NCI-H82 treated with DMSO at 0.1 percent for 48 hours (cell line): ENCODE measurements around the gene OR10V1.

ENCODE experiments used
- DNase-seq: peaks from one replicate; lab custom pipeline; 2025; ENCODE audit not compliant: unreplicated experiment; lab: John Stamatoyannopoulos, UW

OR10V1 gene

GRCh38 chr11:59713745-59714144 lies at the start of gene OR10V1:
OR10V1 (minus strand) TSS chr11:59713845; CDS start chr11:59713845, 0 bp downstream.
- no peak for DNase-seq

DNA sequence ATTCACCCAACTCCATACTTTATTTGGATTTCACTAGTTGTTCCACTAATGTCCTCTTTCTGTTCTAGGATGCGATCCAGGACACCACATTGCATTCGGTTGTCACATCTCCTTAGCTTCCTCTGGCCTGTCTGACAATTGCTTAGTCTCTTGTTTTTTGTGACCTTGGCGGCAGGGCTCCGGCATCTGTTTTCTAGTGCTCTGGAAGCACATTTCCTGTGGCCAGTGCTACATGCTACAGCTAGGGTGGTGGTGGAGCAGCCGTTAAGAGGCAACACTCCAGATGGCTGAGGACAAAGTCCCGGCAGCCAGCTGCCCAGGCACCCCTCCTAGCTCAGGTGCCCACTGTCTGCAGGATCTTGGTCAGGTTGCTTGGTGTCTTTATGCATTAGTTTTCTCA lies 48.3 kb upstream of the OR10V1 start:
- DNase-seq: peak; percentile 73

DNA sequence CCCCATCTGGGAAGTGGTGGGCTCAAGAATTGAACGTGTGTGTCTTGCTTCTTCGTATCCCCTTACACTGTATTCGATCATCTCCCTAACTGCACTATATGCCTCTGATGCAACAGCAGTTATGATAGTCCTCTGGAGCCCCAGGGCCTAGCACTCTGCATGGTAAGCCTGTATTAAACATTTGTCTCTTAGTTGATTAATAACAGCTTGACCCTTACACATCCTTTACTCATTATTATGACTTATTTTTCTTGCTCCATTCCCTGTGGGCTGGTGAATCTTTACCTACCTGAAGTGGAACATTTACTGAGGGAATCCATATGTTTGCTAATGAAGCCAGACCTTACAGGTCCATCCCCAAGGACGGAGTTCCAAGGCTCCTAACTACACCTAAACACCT lies 47.1 kb upstream of the OR10V1 start:
- DNase-seq: no peak

DNA sequence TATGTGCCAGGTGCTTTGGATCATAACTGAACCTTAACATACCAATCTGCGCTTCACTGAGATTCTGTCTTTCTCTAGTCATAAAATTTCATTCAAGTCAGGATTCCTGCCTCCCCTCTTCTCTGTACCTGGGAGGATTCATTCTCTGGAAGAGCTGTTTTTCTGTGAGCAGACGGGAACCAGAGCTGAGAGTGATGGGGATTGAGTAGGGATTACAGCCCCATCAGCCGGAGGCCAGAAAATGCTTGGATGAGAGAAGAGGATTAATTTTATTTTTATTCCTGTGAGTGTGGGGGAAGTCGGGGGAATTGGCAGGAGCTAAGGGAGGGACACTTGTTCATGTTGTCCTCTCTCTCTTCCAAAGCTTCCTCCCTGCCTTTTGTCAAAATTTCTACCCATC lies 46.3 kb upstream of the OR10V1 start:
- peak; percentile 79 for DNase-seq

- DNase-seq: no peak
These were observed 44.9 kb upstream of the OR10V1 start for GRCh38 chr11:59758401-59759037.

DNA sequence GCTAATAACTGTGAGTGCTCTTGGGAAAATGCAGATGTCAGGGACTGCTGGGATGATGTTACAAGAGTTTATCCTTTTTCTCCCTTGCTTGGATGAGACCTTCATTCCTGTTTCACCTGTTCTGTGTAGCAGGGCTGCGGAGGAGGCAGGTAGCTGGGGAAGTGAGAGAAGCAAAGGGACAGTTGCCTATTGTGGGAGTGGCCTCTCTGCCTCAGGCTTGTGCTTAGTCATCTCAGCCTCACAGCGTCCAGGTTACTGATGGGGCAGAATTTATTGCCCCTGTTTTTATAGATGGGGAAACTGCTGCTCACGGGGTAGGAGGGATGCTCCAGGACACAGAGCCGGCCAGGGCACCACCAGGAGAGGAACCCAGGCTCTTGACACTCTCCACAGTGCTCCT lies 43.2 kb upstream of the OR10V1 start:
- no peak for DNase-seq

GRCh38 chr11:59756558-59756840 lies 42.9 kb upstream of the OR10V1 start:
- DNase-seq: peak; percentile 15

GRCh38 chr11:59755701-59756557 lies 42.3 kb upstream of the OR10V1 start:
- peak; percentile 43 for DNase-seq

GRCh38 chr11:59754859-59755700 lies 41.4 kb upstream of the OR10V1 start, which contains the start of gene STX3:
STX3 (plus strand) TSS chr11:59755376; CDS start chr11:59755606, 230 bp downstream.
- DNase-seq: peak; percentile 51

DNA sequence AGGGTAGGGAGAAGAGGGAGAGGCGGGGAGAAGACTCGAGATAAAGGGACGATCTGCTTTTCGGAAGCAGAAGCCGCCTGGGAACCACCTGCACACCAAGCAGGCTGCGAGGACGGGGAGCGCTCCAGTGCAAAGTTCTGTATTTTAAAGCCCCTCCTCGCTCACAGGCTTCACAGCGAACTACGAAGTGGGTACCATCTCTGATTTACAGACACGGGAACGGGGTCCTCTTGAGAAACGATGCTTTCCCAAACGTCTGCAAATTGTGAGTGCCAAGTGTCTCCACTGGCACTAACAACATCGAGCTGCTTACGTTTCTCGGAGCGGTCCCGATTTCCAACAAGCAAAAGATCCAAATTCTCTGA lies 40.8 kb upstream of the OR10V1 start:
- no peak for DNase-seq

DNA sequence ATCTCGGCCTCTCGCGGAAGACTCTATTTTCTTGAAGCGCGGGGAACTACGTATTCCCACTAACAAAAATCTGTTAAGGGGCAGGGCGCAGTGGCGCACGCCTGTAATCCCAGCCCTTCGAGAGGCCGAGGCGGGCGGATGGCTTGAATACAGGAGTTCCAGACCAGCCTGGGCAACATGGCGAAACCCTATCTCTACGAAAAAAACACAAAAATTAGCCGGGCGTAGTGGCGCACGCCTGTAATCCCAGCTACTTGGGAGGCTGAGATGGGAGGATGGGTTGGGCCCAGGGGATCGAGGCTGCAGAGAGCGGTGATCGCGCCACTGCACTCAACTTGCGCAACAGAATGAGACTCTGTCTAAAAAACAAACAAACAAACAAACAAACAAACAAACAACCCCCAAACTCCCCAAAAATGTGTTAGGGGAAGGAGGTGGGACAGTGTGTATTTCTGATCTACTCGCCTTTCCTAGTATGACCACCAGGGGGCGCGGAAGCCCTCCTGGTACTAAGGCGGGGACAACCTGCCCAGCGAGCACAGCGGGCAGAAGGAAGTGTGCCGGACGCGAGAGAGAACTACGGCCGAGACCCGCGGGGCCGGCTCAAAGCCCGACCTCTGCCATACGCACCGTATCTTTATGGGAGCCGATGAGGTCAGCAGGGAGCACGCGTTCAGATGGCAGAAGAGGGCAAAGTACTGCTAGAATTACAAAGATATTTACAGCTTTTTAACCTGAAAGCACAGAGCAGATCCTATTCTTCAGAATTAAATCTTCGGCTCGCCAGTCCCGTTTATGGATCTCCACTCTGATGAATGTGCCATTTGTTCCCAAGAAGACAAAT lies 40.2 kb upstream of the OR10V1 start:
- peak; percentile 49 for DNase-seq

DNA sequence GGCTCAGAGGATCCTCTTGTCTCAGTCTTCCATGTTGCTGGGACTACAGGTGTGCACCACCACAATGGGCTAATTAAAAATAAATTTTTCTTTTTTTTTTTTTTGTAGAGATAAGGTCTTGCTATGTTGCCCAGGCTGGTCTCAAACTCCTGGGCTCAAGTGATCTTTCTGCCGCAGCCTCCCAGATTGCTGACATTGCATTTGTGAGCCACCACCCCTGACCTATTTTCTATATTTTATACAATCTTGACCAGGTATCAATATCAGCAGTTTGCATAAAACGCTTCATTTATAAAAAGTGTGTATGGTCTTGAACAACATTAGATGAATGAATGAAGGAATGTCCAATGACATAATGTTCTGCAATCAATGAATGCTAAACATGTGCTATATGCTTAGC lies 32.5 kb upstream of the OR10V1 start:
- no peak for DNase-seq

- DNase-seq: no peak
These were observed 17.4 kb upstream of the OR10V1 start for GRCh38 chr11:59730896-59731565.

GRCh38 chr11:59729834-59730233 lies 16.2 kb upstream of the OR10V1 start:
- DNase-seq: no peak

DNA sequence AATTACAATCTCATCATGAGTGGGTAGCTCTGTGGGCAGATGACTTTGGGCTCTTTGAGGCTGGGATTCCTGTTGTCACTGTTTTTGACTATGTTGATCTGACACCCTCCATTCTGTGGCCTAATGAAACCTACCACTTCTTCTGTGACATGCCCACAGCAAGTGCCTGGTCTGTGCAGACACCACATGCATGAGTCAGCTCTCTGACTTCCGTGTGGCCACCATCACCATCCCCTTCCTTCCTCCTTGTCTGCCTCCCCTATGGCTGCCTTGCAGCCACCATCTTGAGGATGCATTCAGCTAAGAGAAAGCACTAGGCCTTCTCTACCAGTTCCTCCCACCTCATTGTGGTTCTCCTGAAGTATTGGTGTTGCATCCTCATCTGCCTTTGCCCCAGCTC lies 15.3 kb upstream of the OR10V1 start:
- no peak for DNase-seq

GRCh38 chr11:59728154-59728553 lies 14.5 kb upstream of the OR10V1 start:
- no peak for DNase-seq

DNA sequence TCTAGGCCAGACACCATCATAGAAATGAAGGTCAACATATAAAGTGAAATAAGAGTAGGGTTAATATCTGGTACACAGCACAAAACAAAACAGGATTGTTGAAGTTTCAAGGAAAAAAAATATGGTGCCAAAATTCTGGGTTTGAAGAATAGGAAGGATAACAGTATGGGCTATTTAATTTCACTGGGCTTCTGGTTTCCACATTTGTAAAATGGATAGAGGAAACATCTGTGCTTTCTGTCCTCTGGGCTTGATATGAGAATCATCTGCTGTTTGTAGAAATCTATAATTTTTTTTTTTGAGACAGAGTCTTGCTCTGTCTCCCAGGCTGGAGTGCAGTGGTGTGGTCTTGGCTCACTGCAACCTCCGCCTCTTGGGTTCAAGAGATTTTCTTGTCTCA lies 13.8 kb upstream of the OR10V1 start:
- no peak for DNase-seq

DNA sequence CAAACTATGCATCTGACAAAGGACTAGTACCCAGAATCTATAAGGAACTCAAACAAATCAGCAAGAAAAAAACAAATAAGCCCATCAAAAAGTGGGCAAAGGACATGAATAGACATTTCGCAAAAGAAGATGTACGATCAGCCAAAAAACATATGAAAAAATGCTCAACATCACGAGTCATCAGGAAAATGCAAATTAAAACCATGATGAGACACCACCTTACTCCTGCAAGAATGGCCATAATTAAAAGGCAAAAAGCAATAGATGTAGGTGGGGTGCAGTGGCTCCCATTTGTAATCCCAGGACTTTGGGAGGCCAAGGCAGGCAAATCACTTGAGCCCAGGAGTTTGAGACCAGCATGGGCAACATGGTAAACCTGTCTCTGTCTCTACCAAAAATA lies 10.4 kb upstream of the OR10V1 start:
- DNase-seq: no peak

GRCh38 chr11:59719556-59719955 lies 5.9 kb upstream of the OR10V1 start:
- DNase-seq: no peak

- DNase-seq: peak; percentile 85
These were observed 2.4 kb upstream of the OR10V1 start for GRCh38 chr11:59716051-59716450.
